H1 (cell line): ENCODE results near the gene GDAP2.

Experiments used
- CREB1 ChIP-seq: IDR thresholded peaks from 2 replicates; pipeline ENCODE4 v1.6.1; 2012; ENCODE audit warnings: inconsistent platforms
- CTCF ChIP-seq, 3 experiments: IDR thresholded peaks; 1 replicate in 2 of 3; 2 replicates in 1 of 3; pipeline versions ENCODE4 v1.5.1 to v1.6.1; 2011; ENCODE audit warnings: low read length in 3 of 3, mild to moderate bottlenecking in 3 of 3, inconsistent platforms in 2 of 3, low read depth in 1 of 3, moderate library complexity in 1 of 3; ENCODE audit not compliant: insufficient read depth in 1 of 3; ENCODE audit errors: control extremely low read depth in 1 of 3
- EP300 ChIP-seq, 2 experiments: IDR thresholded peaks; 1 replicate in 1 of 2; 2 replicates in 1 of 2; pipeline ENCODE4 v1.6.1; 2011 to 2012; ENCODE audit warnings: low read depth in 2 of 2, low read length in 2 of 2, mild to moderate bottlenecking in 2 of 2, borderline replicate concordance in 1 of 2, inconsistent platforms in 1 of 2, moderate library complexity in 1 of 2
- POLR2AphosphoS5 ChIP-seq: IDR thresholded peaks from 2 replicates; pipeline ENCODE4 v1.6.1; 2011; ENCODE audit warnings: low read depth, low read length
- RAD21 ChIP-seq, 2 experiments: IDR thresholded peaks in 1 of 2; conservative IDR thresholded peaks in 1 of 2; 2 replicates each; pipeline ENCODE4 v1.6.1; 2011; ENCODE audit warnings: low read depth in 2 of 2, low read length in 2 of 2, improper control_type of control experiment in 1 of 2, inconsistent platforms in 1 of 2, mild to moderate bottlenecking in 1 of 2, moderate library complexity in 1 of 2

GRCh38 chr1:117851687-117852086 lies 77.7 kb downstream of the GDAP2 start:
- no peak for TF ChIP-seq RAD21 (IDR thresholded peaks at IDR 0.05 in 1 of 2, conservative IDR thresholded peaks at IDR 0.05 in 1 of 2; ENCODE audit: low read depth in 2 of 2, low read length in 2 of 2)
- TF ChIP-seq POLR2AphosphoS5 = no peak
- no peak for TF ChIP-seq CTCF (IDR thresholded peaks at IDR 0.05; ENCODE audit: control extremely low read depth in 1 of 3, insufficient read depth in 1 of 3, low read depth in 1 of 3, low read length in 3 of 3)
- no peak for TF ChIP-seq CREB1
- TF ChIP-seq EP300 (IDR thresholded peaks at IDR 0.05; ENCODE audit: borderline replicate concordance in 1 of 2, low read depth in 2 of 2, low read length in 2 of 2) = no peak
